CD4-positive, alpha-beta T cell treated with Interleukin-17A for 4 hours (primary cell): ENCODE measurements around the gene CARMIL3.
"Not testable (repeated sequence)": the region's sequence is repeated elsewhere in the genome, so short reads cannot be mapped to it uniquely, and the experiment has no call there.

Source experiments
- DNase-seq: peaks from one replicate; pipeline ENCODE4 v3.0.0-alpha.2; 2020; ENCODE audit warnings: mixed read lengths

The CARMIL3 gene

DNA sequence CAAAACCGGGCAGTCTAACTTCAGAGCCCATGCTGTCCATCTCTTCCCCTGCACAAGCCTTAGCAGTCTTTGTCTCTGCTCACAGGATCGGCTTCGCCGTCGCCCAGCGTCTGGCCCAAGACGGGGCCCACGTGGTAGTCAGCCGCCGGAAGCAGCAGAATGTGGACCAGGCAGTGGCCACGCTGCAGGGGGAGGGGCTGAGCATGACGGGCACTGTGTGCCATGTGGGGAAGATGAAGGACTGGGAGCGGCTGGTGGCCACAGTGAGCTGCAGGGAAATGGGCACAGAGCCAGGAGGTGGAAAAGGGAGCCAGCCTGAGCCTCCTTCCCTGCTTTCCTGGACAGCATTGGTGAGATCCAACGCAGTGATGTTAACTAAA lies 14.2 kb upstream of the CARMIL3 start:
- no peak for DNase-seq

DNA sequence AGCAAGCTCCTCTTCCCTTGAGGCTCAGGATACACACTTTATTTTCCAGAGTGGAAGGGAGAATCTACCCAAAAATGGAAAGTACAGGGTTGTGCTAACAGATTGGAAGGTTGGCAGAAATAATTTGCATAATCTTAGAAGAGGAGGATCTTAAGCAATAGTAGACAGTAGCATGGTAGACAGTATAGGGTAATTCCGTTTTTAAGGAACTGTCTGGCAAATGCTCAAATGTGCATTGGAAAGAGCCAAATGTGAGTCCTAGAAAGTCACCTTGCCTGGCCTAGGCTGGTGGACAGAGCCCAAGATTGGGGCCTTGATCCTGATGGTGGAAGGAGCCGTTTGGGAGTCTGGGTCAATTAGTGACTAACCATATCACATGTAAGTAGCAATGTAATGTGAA lies 13.1 kb upstream of the CARMIL3 start:
- DNase-seq, result no peak

DNA sequence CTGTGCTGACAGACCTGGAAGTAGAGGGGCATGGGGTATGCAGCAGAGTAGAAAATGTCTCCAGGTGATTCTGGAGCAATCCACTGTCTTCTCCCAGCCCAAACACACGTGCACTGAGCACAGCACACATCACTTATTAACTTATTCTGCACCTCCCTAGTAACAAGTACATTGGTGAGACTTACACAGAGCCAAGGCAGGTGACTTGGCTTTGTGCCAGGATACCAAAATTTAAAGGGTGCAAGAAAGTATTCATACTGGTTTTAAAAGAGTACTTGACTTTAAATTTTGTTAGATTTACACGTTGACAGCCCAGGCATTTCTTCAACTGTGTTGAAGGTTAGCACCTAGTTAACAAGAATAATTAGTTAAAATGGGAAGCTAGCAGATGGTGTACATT lies 11.1 kb upstream of the CARMIL3 start:
- DNase-seq, result no peak

DNA sequence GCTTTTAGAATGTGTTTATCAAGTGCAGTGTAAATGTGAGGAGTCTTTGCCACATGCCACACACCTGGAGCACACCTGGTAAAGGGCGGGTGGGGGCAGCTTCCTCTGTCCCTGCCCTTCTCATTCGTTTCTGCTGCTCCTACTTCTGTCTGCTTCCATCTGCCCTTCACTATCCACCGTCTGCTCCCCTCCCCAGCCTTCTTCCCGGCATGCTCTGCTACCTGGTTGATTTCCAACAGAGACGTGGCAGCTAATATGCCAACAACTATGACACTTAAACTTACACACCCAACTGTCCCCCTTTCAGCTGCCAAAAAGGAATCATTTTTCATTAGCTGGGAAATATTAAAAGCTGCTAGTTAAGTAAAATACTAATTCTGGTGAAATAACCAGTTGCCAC lies 9.1 kb upstream of the CARMIL3 start:
- DNase-seq, result no peak

DNA sequence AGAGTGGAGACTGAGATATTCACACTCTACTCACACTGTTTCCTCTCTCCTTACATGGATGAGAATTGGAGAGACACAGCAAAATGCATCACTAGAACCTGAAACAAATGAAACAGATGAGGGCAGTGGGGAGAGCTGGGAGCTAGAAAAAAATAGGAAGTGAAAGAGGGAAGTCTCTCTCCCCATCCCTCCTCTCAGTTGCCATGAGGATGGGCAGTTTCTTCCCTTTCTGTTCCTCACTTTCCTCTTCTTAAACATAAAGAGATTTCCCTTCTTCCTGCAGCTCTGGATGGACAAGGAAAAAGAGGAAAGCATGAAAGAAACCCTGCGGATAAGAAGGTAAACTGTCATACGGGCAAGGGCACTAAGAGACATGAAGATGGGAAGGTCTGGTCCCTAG lies 2.8 kb upstream of the CARMIL3 start:
- DNase-seq, result not testable (repeated sequence)

DNA sequence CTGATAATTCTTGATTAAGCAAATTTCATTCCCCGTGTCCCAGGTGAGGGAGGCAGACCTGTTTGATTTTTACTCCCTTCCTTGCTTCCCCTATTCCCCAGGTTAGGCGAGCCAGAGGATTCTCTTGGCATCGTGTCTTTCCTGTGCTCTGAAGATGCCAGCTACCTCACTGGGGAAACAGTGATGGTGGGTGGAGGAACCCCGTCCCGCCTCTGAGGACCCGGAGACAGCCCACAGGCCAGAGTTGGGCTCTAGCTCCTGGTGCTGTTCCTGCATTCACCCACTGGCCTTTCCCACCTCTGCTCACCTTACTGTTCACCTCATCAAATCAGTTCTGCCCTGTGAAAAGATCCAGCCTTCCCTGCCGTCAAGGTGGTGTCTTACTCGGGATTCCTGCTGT lies 1.1 kb upstream of the CARMIL3 start:
- not testable (repeated sequence) for DNase-seq

DNA sequence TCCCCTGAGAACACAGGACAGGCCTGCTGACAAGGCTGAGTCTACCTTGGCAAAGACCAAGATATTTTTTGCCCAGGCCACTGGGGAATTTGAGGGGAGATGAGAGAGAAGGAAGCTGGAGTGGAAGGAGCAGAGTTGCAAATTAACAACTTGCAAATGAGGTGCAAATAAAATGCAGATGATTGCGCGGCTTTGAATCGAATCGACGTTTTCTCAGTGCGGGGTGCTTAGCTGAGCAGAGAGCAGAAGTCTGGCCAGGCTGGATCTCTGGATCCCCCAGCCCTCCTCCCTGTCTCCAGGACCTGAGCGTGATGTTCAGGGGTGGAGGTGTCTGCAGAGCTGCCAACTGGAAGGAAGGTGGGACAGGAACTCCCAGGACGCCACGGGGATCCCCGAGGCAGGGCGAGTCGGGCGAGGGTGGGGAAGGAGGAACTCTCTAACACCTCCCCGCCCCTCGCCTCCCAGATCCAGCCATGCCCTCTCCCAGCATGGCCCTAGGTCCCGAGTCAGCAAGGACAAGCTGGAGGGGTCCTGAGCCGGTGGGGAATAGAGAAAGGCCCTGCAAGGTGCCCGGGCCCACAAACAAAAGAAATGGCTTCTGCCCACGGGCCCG lies 527 bp upstream of the CARMIL3 start:
- DNase-seq, result no peak

DNA sequence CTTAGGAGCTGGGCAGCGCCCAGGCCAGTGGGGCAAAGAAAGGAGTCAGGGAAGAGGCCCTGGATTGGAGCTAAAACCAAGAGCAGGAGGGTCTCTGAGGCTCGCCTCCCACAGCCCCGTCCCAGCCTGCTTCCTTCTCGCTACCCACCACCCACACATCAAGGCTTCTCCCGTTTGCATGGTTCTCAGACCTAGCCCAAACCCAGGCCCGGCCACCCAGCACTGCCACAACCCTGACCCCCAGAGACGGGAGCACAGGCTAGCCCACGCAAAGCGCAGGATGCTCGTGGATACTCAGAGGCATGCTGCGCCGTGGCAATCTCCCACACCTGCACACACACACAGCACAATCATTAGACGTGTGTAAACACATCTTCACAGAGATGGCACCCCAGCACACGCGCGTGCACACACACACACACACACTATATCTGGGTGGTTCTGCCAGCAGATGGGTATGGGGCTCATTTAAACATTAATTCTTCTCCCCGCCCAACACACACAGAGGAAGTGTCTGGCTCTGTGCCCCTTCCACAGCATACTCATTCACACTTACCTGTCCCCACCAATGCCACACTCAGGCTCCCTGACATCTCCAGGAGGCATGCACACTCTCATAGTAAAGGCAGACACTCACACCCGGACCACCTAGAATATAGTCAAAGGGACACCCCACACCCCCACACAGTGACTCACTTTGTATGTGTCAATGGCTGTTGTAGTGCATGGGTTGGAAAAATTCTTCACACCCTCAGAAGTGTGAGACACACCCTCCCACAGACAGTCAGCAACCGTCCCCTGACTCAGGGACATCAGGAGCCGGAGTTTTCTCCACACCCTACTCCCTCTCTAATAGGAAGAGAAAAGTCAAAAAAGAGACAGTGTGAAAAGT lies 1.1 kb downstream of the CARMIL3 start:
- peak; percentile 47 for DNase-seq

DNA sequence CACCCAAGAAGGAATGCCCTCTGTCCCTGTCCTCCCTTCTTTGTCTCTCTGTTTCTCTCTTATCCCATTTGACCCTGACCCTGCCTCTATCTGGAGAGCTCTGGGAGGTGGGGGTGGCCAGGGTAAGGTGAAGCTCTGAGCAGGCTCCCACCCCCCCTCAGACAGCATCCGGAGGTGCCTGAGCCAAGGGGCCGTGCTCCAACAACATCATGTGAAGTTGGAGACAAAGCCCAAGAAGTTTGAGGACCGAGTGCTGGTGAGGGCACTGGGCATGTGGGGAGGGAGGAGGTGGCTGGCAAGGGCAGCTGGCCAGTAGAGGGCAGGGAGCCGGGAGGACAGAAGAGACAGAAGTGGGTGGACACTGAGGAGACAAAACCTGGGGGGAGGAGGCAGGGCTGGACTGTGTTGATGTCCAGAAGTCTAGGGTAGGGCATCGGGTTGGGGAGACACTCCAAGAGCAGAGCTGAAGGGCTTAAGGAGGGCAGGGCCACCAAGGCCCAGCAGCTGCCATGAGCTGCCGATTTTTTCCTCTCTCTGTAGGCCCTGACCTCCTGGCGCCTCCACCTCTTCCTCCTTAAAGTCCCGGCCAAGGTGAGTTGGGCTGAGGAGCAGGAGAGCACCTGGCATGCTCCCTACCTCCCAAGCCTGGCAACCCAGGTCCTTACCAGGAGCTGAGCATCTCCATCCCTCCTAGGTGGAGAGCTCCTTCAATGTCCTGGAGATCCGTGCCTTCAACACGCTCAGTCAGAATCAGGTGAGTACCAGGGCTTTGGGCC lies 1.9 kb downstream of the CARMIL3 start:
- no peak for DNase-seq

DNA sequence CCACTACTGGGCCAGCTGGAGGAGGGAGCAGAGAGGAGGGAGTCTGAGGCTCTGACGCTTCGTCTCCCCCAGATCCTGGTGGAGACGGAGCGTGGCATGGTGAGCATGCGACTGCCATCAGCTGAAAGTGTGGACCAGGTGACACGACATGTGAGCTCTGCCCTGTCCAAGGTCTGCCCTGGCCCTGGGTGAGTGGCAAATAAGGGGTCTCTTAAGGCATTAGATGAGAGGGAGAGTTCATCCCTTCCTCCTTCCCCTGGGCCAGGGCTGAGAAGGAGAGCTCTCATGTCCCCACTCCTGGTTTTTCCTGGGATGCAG lies 2.5 kb downstream of the CARMIL3 start:
- no peak for DNase-seq

DNA sequence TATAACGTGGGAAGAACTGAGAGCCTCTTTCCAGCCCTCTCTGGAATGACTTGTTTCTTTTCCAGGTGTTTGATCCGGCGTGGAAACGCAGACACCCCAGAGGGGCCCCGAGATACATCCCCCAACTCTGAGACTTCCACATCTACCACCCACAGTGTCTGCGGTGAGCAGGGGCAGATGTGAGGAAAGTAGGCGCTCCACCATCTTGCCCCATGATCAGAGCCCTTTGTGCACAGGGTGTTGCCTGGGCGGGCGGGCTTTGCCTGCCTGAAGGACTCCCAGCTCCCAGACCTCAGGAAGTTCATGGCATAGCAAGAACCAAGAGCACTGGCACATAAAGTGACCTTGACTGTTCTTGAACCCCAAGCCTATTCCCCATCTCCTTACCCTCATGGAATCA lies 2.8 kb downstream of the CARMIL3 start:
- DNase-seq, result no peak

DNA sequence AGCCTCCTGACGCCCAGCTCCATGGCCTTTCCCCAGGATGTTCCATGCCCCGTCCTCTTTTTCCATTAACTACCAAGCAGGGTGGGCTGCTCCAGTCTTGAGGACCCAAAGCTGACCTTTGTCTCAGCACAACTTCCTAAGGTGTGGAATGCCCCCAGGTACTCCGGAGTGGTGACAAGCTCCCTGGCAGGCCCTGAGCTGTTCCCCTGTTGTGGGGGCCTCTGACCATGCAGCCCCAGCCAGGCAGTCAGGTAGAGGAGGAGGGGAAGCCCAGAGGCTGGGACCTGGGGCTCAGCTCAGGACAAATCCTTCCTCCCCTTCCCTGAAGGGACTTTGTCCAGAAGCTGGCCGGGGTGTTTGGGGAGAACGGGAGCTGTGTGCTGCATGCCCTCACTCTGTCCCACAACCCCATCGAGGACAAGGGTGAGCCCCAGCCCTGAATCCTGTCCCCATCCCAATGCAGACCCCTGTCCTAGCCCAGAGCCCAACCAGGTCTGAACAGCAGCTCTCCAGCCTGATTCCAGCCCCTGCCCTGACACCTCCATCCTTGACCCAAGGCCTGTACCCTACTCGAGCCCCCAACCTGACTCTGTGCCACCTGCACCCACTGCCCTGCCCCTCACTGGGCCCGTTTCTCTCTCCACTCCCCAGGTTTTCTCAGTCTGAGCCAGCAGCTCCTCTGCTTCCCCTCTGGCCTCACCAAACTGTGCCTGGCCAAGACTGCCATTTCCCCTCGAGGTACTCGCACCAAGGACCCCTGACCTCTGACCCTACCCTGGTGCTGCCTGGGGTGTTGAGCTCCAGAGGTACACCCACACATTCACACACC lies 4.4 kb downstream of the CARMIL3 start:
- DNase-seq, result no peak

DNA sequence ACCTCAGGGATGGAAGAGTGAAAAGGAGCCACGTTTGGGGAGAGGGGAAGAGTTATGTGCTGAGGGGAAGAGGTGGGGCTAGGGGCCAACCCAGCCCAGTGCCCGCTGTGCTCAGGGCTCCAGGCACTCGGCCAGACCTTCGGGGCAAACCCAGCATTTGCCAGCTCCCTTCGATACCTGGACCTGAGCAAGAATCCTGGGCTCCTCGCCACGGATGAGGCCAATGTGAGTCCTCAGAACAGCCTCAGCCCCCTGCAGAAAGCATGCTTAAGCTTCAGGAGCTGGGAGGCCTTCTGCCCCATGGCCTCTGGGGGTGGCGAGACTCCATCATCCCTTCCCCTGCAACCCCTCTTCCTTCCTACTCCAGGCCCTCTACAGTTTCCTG lies 5.0 kb downstream of the CARMIL3 start:
- DNase-seq, result no peak

DNA sequence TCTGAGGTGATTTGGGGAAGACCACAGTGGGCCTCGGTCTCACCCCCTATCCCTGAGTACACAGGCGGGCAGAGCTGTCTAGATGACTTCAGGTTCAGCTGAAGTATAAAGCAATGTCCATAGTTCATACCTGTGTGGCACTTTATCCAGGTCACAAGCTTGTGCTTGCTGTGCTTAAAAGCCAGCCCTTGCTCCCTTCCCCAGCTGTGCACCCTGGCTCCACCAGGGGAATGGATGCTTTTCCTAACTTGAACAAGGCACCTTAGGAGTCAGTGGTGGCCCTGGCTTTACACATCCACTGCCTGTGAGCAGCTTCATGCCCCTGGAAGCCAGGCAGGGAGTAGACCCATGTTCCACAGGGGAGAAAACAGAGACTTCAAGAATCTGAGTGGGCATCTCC lies 5.5 kb downstream of the CARMIL3 start:
- DNase-seq, result no peak

DNA sequence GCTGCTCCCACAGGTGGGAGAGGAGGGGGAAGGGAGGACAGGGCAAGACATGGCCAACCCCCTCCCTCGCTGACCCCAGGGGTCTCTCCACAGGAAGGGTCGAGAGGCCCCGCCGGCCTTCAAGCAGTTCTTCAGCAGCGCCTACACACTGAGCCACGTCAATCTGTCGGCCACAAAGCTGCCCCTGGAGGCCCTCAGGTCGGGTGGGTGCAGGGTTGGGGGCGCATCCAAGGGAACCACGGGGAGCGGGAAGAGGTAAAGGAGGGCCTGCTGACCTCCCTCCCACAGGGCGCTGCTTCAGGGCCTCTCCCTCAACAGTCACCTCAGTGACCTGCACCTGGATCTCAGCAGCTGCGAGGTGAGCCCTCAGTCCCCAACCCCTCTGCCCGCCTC lies 6.1 kb downstream of the CARMIL3 start:
- no peak for DNase-seq

DNA sequence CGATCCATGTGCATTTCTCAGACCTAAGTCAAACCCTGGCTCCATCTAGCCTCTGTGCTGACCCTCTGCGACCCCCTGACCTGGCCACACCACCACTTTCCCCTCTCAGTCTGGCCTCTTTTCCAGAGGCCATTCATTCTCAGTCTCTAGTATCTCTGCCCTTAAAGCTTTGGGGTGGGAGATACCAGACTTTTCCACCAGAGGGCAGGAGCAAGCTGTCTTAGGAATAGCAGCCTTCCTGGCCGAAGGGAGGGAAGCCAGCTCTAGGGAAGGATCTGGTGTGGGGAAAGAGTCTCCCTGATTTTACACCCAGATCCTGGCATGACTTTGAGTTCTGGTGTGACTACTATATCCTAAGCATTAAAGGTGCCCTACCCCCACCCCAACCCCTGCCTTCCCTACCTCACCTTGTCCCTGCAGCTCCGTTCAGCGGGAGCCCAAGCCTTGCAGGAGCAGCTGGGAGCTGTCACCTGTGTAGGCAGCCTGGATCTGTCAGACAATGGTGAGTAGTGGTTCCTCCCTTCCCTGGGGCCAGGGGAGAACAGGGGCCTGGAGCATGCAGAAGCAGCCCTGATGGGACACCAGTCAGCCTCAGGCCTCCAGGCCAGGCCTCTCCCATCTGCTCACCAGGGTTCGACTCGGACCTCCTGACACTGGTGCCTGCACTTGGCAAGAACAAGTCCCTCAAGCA lies 6.6 kb downstream of the CARMIL3 start:
- peak; percentile 81 for DNase-seq

DNA sequence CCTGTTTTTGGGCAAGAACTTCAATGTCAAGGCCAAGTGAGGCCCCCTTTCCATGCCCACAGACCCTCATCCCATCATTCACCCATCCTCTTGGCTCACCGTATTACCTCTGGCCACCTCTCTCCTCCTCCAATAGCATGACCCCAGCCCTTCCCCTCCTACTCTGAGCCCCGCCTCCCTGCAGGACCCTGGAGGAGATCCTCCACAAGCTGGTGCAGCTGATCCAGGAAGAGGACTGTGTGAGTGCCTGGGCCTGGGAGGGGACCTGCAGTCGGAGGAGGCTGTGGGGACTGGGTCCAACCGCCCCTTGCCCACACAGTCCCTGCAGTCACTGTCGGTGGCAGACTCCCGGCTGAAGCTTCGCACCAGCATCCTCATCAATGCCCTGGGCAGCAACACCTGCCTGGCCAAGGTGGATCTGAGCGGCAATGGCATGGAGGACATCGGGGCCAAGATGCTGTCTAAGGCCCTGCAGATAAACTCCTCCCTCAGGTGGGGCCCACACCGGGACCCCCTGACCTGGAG lies 7.2 kb downstream of the CARMIL3 start:
- DNase-seq, result no peak

DNA sequence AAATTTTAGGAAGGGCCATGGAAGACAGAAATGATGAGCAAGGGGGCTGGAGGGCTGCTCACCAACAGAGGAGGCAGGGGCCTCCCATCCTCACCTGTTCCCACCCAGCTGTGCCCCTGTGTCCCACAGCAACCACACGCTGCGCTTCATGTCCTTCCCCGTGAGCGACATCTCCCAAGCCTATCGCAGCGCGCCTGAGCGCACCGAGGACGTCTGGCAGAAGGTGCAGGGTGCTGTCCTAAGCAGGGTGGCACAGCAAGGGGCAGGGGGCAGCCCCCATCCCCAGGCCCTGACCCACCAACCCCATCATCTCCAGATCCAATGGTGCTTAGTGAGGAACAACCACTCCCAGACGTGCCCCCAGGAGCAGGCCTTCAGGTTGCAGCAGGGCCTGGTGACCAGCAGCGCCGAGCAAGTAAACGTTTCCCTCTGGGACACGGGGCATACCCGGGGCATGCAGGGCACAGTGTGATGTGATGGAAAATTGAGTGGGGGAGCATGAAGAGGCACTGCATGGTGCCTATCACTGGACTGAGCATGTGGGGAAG lies 8.1 kb downstream of the CARMIL3 start:
- DNase-seq, result no peak

DNA sequence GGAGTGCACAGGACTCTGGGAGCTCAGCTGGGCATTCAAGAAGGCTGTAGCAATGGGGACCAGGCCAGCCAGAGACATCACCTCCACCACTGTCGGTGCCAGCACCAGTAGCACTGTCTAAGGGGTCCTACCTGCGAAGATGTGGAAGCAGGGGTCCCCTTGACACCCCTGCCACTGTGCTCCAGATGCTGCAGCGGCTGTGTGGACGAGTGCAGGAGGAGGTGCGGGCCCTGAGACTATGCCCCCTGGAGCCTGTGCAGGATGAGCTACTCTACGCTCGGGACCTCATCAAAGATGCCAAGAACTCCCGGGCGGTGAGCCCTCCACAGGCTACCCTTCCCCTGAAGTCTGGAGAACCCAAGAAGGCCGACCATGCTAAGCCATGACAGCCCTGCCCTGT lies 8.6 kb downstream of the CARMIL3 start:
- no peak for DNase-seq

DNA sequence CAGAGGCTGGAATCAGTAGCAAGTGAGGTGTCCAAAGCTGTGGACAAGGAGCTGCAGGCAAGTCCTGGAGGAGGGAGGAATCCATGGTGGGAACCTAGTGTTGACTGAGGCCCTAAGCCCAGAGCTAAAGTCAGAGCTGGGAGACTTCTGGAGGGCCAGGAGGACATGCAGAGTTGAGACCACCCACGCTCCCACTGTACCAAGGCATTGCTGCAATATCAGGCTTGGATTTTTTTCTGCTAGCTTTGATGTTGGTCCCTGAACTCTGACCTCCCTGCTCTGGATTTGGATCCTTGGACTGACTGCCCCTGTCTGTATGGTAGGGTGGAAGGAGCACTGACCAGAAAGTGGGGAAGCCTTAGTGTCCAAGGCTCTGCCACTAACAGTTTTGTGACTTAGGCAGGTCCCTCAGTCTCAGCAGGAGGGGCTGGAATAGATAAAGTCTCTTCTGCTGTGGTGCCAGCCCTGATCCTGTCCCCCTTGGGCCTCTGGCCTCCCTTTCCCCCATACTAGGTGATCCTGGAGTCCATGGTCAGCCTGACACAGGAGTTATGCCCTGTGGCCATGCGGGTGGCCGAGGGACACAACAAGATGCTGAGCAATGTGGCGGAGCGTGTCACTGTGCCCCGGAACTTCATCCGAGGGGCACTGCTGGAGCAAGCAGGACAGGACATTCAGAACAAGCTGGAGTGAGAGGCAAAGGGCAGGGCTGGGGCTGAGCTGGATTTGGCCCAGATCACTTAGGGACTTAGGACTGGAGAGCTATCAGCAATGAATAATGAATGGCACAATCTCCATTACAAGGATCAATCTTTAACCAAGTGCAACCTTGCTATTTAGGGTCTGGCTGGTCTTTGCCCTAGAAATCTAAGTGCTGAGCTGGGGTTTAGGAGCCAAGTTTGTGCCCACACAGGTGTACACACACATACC lies 9.4 kb downstream of the CARMIL3 start:
- no peak for DNase-seq
